HEK293T (cell line): ENCODE results near the gene DOCK3.

ENCODE experiments used
- CTCF ChIA-PET: fragments of 350-600 bp; formaldehyde crosslinking; extraction: SDS; loops from one replicate; lab custom pipeline; 2021; ENCODE audit warnings: antibody characterized with exemption, inconsistent platforms; lab: Yijun Ruan, JAX
- POLR2A ChIA-PET: fragments of 350-600 bp; formaldehyde crosslinking; extraction: SDS; loops from one replicate; lab custom pipeline; 2020; ENCODE audit warnings: antibody characterized with exemption, inconsistent platforms; lab: Yijun Ruan, JAX
- DNase-seq: peaks from one replicate; pipeline ENCODE4 v3.0.0; 2012; ENCODE audit warnings: mixed read lengths; ENCODE audit errors: extremely low spot score
- ARNT ChIP-seq: fragments of 450-650 bp; IDR thresholded peaks from 2 replicates; pipeline ENCODE4 v1.6.1; 2017; ENCODE audit warnings: mild to moderate bottlenecking
- BHLHE40 ChIP-seq: fragments of 450-650 bp; IDR thresholded peaks from 2 replicates; pipeline ENCODE4 v1.6.1; 2016; ENCODE audit warnings: mild to moderate bottlenecking, moderate library complexity, borderline replicate concordance
- CTBP1 ChIP-seq: fragments of 450-650 bp; IDR thresholded peaks from 2 replicates; pipeline ENCODE4 v1.6.1; 2016; ENCODE audit warnings: borderline replicate concordance
- ELF4 ChIP-seq: fragments of 450-650 bp; IDR thresholded peaks from 2 replicates; pipeline ENCODE4 v1.6.1; 2017; ENCODE audit warnings: antibody characterized with exemption
- FOXA1 ChIP-seq: fragments of 450-650 bp; IDR thresholded peaks from 2 replicates; pipeline ENCODE4 v1.6.1; 2016; ENCODE audit warnings: mild to moderate bottlenecking
- FOXK2 ChIP-seq: fragments of 450-650 bp; IDR thresholded peaks from 2 replicates; pipeline ENCODE4 v1.6.1; 2016; ENCODE audit warnings: mild to moderate bottlenecking
- FOXM1 ChIP-seq: fragments of 450-650 bp; IDR thresholded peaks from 2 replicates; pipeline ENCODE4 v1.6.1; 2017; ENCODE audit warnings: mild to moderate bottlenecking, borderline replicate concordance
- HDGF ChIP-seq: fragments of 450-650 bp; IDR thresholded peaks from 2 replicates; pipeline ENCODE4 v1.6.1; 2017; ENCODE audit warnings: antibody characterized with exemption, borderline replicate concordance
- L3MBTL2 ChIP-seq: fragments of 450-650 bp; conservative IDR thresholded peaks from 2 replicates; pipeline ENCODE4 v1.6.1; 2016; ENCODE audit warnings: mild to moderate bottlenecking
- LEF1 ChIP-seq: fragments of 450-650 bp; IDR thresholded peaks from 2 replicates; pipeline ENCODE4 v1.6.1; 2017; ENCODE audit warnings: mild to moderate bottlenecking, borderline replicate concordance
- NFRKB ChIP-seq: fragments of 450-650 bp; IDR thresholded peaks from 2 replicates; pipeline ENCODE4 v1.6.1; 2016; ENCODE audit warnings: mild to moderate bottlenecking, moderate library complexity
- PKNOX1 ChIP-seq: fragments of 450-650 bp; IDR thresholded peaks from 2 replicates; pipeline ENCODE4 v1.6.1; 2016
- SP1 ChIP-seq: fragments of 450-650 bp; IDR thresholded peaks from 2 replicates; pipeline ENCODE4 v1.6.1; 2017
- SUZ12 ChIP-seq: fragments of 450-650 bp; IDR thresholded peaks from 2 replicates; pipeline ENCODE4 v1.6.1; 2016; ENCODE audit warnings: mild to moderate bottlenecking
- TARDBP ChIP-seq: fragments of 450-650 bp; IDR thresholded peaks from 2 replicates; pipeline ENCODE4 v1.6.1; 2016
- ZNF384 ChIP-seq: fragments of 450-650 bp; IDR thresholded peaks from 2 replicates; pipeline ENCODE4 v1.6.1; 2016

The DOCK3 gene

DNA sequence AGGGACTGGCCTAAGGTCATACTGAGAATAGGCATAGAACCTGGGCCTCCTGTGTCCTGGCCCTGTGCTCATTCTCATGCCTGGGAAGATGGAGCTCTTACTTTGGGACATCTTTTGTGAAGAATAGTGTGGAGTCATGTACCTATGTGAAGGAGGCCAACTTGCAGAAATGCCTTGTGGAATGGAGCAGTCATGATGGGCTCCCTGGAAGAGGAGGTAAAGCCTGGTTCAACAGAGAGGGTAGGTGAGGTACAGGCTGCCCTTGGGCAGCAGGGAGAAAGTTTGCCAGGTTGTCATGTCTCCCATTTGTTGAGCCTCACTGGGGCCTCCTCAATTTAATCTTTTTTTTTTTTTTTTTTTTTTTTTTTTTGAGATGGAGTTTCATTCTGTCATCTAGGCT, 39.7 kb upstream of the DOCK3 start:
- ChIA-PET POLR2A (interaction anchor here (0.7 kb wide), 1 partner anchor 18 kb away, joined by 3 read pairs; no protein-coding TSS in a partner anchor), CTCF (no interaction called here)
- DNase-seq: no peak
- TF ChIP-seq SUZ12: no peak
- TF ChIP-seq FOXK2: no peak
- TF ChIP-seq CTBP1: no peak
- TF ChIP-seq HDGF: no peak
- no peak for TF ChIP-seq L3MBTL2
- no peak for TF ChIP-seq SP1
- TF ChIP-seq PKNOX1: no peak
- TF ChIP-seq ELF4: no peak
- TF ChIP-seq LEF1: no peak
- no peak for TF ChIP-seq ZNF384
- no peak for TF ChIP-seq TARDBP
- no peak for TF ChIP-seq FOXA1
- TF ChIP-seq NFRKB: no peak
- no peak for TF ChIP-seq BHLHE40
- TF ChIP-seq ARNT: no peak
- TF ChIP-seq FOXM1: no peak

- TF ChIP-seq FOXK2: no peak
- TF ChIP-seq ZNF384: no peak
- no peak for TF ChIP-seq NFRKB
- TF ChIP-seq TARDBP: no peak
- no peak for TF ChIP-seq ARNT
- no peak for TF ChIP-seq SP1
- TF ChIP-seq FOXA1: no peak
- TF ChIP-seq LEF1: no peak
- no peak for TF ChIP-seq L3MBTL2
- no peak for TF ChIP-seq CTBP1
- TF ChIP-seq HDGF: no peak
- TF ChIP-seq BHLHE40: no peak
- no peak for TF ChIP-seq SUZ12
- no peak for TF ChIP-seq PKNOX1
- TF ChIP-seq FOXM1: no peak
- TF ChIP-seq ELF4: no peak
- DNase-seq: no peak
- POLR2A ChIA-PET: no interaction called here
- CTCF ChIA-PET: interaction anchor here (1.0 kb wide), 1 partner anchor 20 kb away, joined by 3 read pairs; the partner anchor contains the start of gene MAPKAPK3
Observed at GRCh38 chr3:50637011-50637410, 37.7 kb upstream of the DOCK3 start.

DNA sequence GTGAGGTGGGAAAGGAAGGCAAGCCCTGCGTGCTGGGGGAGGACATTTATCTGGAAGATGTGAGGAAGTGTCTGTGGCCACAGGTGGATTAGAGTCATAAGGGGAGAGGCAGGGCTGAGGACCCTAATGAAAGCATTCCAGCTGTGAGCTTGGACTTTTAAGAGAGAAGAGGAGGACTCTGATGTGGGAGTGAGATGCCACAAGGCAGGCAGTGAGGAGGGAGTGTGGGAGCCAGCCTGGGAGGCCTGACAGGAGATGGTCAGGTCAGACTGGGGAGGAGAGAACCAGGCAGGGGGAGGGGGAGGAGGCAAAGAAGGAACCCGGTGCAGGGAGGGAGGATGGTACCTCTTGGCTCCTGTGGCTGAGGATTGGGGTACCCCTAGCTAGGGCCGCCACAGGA, 36.8 kb upstream of the DOCK3 start:
- CTCF ChIA-PET: no interaction called here
- TF ChIP-seq BHLHE40: no peak
- no peak for TF ChIP-seq ZNF384
- TF ChIP-seq TARDBP: no peak
- POLR2A ChIA-PET: interaction anchor here (0.8 kb wide), 1 partner anchor 34 kb away, joined by 3 read pairs; no protein-coding TSS in a partner anchor
- no peak for DNase-seq

DNA sequence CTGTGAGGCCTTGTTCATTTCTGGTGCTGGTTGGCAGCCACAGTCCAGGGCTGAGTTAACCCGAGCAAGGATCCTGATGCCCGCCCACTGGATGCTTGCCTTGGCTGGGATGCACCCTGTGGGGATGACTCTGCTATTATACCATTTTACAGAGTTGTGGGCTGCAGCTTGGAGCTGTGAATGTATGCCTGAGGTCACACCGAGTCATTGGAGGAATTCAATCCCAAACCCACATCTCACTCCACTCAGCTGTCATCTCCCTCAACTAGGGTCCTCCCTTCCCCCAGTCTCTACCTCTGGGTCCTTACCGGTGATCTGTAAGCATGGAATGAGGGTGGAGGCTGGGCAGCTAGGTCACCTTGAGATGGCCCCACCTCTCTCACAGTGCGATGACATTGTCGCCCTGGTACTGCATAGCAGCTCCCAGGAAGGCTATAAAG, 35.7 kb upstream of the DOCK3 start:
- CTCF ChIA-PET: no interaction called here
- POLR2A ChIA-PET: interaction anchor here (1.0 kb wide), 1 partner anchor 35 kb away, joined by 3 read pairs; the partner anchor contains the start of gene DOCK3
- DNase-seq: no peak
- no peak for TF ChIP-seq TARDBP
- no peak for TF ChIP-seq CTBP1
- TF ChIP-seq SUZ12: no peak
- no peak for TF ChIP-seq LEF1
- TF ChIP-seq BHLHE40: no peak
- no peak for TF ChIP-seq ARNT
- no peak for TF ChIP-seq SP1
- TF ChIP-seq PKNOX1: no peak
- TF ChIP-seq NFRKB: no peak
- no peak for TF ChIP-seq ELF4

- DNase-seq: no peak
- CTCF ChIA-PET: no interaction called here
- TF ChIP-seq CTBP1: no peak
- no peak for TF ChIP-seq FOXA1
- no peak for TF ChIP-seq ARNT
- POLR2A ChIA-PET: no interaction called here
Observed at GRCh38 chr3:50642382-50642781, 32.3 kb upstream of the DOCK3 start.

DNA sequence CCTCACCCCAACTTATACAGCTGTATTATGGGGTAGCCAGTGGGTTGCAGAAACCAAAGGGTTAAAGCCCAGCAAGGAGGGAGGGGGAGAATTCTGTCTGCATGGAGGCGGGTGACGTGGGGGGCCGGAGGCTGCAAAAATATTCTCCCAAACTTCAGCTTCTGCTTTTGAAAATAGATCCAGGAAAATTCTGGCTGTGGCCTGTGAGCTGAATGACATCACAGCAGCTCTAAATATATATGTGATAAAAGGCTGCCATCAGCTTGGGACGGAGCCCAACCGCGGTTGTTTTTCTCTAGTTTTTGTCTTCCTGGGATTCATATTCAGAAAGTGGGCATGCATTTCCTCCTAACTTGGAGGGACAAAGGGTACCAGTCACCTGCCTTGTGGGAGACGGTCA, 30.2 kb upstream of the DOCK3 start:
- POLR2A ChIA-PET: no interaction called here
- TF ChIP-seq CTBP1 (no peak), FOXA1 (no peak), ELF4 (no peak), ZNF384 (no peak), PKNOX1 (no peak), LEF1 (no peak), FOXM1 (no peak), L3MBTL2 (no peak), TARDBP (no peak), SUZ12 (no peak), BHLHE40 (no peak), HDGF (no peak), NFRKB (no peak), FOXK2 (no peak), ARNT (no peak)
- CTCF ChIA-PET: no interaction called here
- no peak for DNase-seq
